ENCODE results near the gene FLYWCH2.

Gene FLYWCH2

DNA sequence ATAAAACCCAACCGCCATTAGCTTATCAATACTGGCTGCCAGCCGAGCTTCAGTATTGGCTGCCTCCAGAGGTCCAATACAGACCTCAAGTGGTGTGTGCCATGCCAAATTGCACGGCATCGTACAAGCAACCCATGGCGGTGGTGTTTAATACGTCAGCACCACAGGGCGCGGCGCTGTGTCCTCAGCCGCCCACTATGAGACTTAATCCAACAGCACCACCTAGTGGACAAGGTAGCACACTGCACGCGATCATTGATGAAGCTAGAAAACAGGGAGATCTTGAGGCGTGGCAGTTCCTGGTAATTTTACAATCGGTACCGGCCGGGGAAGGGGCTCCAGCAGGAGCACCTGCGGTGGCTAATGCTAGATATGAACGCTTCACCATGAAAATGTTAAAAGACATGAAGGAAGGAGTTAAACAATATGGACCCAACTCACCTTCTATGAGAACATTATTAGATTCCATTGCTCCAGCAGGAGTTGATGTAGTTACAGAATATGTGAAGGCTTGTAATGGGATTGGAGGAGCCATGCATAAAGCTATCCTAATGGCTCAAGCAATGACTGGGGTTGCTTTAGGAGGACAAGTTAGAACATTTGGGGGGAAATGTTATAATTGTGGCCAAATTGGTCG, 44.1 kb downstream of the FLYWCH2 start:
- TF ChIP-seq GATA3 (IDR thresholded peaks at IDR 0.05; ENCODE audit: low read depth, low read length) (no peak), GATA2 (IDR thresholded peaks at IDR 0.05; ENCODE audit: low read depth, low read length) (no peak)

DNA sequence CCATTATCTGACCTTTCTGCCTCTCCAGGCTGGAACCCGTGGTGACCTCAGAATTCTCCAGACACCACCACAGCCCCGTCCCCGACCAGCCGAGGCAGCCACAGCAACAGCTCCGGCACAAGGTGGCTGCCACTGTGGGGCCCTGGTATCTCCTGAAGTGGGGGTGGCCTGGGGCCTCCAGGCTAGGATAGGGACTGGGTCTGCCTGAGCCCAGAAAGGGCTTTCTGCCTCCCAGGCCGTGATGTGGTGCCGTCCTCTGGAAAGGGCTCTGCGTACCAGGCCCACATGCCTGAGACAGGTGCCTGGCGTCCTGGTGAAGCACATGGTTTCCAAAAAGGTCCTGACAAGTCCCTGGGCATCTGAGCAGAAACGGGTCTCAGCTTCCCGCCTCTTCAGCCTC, 45.8 kb downstream of the FLYWCH2 start:
- TF ChIP-seq GATA2 (IDR thresholded peaks at IDR 0.05; ENCODE audit: low read depth, low read length) (no peak), GATA3 (IDR thresholded peaks at IDR 0.05; ENCODE audit: low read depth, low read length) (no peak)

DNA sequence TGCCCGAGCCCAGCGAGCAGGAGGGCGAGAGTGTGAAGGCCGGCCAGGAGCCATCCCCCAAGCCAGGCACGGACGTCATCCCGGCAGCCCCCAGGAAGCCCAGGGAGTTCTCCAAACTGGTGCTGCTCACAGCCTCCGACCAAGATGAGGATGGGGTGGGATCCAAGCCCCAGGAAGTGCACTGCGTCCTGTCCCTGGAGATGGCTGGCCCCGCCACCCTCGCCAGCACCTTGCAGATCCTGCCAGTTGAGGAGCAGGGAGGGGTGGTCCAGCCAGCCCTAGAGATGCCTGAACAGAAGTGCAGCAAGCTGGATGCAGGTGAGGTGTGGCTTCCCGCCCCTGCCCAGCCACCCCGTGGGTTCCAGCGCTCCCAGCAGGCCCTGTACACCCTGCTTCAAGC, 46.7 kb downstream of the FLYWCH2 start:
- no peak for TF ChIP-seq GATA3 (IDR thresholded peaks at IDR 0.05; ENCODE audit: low read depth, low read length)
- no peak for TF ChIP-seq GATA2 (IDR thresholded peaks at IDR 0.05; ENCODE audit: low read depth, low read length)

DNA sequence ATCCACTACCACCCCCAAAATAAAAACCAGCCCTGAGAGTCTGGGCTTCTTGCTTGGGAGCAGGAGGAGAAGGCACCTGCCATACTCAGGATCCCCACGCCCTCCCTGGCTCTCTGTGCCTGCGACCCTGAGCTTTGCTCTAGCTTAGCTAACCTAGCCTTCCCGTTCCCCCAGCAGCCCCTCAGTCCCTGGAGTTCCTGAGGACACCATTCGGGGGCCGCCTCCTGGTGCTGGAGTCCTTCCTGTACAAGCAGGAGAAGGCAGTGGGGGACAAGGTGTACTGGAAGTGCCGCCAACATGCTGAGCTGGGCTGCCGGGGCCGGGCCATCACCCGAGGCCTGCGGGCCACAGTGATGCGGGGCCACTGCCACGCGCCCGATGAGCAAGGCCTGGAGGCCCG, 47.2 kb downstream of the FLYWCH2 start:
- no peak for TF ChIP-seq GATA3 (IDR thresholded peaks at IDR 0.05; ENCODE audit: low read depth, low read length)
- TF ChIP-seq GATA2 (IDR thresholded peaks at IDR 0.05; ENCODE audit: low read depth, low read length): no peak

DNA sequence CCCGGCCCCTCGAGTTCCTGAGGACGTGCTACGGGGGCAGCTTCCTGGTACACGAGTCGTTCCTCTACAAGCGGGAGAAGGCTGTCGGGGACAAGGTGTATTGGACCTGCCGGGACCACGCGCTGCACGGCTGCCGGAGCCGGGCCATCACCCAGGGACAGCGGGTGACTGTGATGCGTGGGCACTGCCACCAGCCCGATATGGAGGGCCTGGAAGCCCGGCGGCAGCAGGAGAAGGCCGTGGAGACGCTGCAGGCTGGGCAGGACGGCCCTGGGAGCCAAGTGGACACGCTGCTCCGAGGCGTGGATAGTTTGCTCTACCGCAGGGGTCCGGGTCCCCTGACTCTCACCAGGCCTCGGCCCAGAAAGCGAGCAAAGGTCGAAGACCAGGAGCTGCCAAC, 50.1 kb downstream of the FLYWCH2 start:
- TF ChIP-seq GATA3 (IDR thresholded peaks at IDR 0.05; ENCODE audit: low read depth, low read length) (no peak), GATA2 (IDR thresholded peaks at IDR 0.05; ENCODE audit: low read depth, low read length) (no peak)

DNA sequence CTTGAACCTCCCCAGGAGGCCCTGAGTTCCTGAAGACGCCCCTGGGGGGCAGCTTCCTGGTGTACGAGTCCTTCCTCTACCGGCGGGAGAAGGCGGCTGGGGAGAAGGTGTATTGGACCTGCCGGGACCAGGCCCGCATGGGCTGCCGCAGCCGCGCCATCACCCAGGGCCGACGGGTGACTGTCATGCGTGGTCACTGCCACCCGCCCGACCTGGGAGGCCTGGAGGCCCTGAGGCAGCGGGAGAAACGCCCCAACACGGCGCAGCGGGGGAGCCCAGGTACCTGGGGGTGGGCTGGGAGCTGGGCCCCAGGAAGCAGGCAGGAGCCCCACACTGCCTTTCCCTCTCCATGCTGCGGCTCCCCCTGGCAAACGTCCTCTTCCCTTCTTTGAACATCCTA, 50.7 kb downstream of the FLYWCH2 start:
- TF ChIP-seq GATA3 (IDR thresholded peaks at IDR 0.05; ENCODE audit: low read depth, low read length): no peak
- no peak for TF ChIP-seq GATA2 (IDR thresholded peaks at IDR 0.05; ENCODE audit: low read depth, low read length)

DNA sequence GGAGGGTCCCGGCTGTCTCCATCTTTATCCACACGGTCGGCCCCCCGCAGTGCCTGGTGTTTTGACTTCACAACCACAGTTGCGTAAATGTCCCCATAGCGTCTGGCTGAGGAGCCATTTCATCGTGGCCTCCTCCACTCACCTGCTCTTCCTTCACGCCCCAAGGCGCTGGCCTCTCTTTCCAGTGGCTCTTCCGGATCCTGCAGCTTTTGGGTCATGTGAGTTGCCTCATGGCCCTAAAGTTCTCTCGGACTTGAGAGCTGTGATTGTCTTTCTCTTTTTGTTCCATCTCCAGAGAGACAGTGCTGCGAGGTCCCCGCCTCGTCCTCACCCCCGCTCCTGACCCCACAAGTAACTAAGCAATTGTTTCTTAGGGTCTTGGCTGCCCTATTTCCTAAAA, 51.4 kb downstream of the FLYWCH2 start:
- no peak for TF ChIP-seq GATA2 (IDR thresholded peaks at IDR 0.05; ENCODE audit: low read depth, low read length)
- no peak for TF ChIP-seq GATA3 (IDR thresholded peaks at IDR 0.05; ENCODE audit: low read depth, low read length)

DNA sequence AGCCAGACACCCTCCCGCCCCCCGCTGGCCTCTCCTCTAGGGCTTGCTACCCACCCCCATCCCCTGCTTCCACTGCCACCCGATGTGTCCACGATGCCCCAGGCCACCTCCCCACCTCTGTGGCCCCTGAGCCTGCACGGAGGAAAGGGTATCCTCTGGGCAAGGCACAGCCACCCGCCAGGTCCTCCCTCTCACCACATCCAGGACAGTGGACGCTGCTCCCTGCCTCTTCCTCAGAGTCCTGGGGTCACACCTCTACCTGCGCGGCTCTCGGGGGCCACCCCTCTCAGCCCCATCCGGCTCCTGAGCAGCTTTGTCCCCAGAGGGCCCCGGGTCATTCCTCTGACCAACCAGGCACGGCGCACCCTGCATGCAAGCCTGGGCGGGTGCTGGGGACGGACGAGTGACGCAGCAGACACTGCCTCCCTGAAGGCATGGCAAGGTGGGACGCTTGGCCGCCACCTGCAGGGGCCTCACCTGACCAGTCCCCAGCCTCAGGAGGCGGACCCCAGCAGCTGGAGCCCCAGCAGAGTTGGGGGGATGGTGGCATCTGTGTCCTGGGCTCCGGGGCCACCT, 53.5 kb downstream of the FLYWCH2 start:
- no peak for TF ChIP-seq GATA2 (IDR thresholded peaks at IDR 0.05; ENCODE audit: low read depth, low read length)
- TF ChIP-seq GATA3 (IDR thresholded peaks at IDR 0.05; ENCODE audit: low read depth, low read length): no peak

DNA sequence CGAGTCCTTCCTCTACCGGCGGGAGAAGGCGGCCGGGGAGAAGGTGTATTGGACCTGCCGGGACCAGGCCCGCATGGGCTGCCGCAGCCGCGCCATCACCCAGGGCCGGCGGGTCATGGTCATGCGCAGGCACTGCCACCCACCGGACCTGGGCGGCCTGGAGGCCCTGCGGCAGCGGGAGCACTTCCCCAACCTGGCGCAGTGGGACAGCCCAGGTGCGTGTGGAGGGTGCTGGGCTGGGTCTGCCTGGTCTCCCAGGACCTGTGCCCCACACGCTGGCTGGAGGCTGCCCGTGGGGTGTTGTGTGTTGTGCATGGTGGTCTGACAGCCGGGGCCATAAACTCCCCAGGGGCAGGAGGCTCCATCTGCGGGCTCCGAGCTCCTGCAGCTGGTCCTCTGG, 54.2 kb downstream of the FLYWCH2 start:
- TF ChIP-seq GATA3 (IDR thresholded peaks at IDR 0.05; ENCODE audit: low read depth, low read length) (no peak), GATA2 (IDR thresholded peaks at IDR 0.05; ENCODE audit: low read depth, low read length) (no peak)

DNA sequence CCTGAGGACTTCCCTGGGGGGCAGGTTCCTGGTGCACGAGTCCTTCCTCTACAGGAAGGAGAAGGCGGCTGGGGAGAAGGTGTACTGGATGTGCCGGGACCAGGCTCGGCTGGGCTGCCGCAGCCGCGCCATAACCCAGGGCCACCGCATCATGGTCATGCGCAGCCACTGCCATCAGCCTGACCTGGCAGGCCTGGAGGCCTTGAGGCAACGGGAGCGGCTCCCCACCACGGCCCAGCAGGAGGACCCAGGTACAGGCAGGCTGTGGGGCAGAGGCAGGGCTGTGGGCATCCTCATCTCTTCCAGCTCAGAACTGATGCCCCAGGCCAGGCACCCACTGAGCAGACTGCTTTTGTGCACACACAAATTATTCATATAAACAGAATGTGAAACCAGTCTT, 55.2 kb downstream of the FLYWCH2 start:
- TF ChIP-seq GATA2 (IDR thresholded peaks at IDR 0.05; ENCODE audit: low read depth, low read length): no peak
- TF ChIP-seq GATA3 (IDR thresholded peaks at IDR 0.05; ENCODE audit: low read depth, low read length): no peak

DNA sequence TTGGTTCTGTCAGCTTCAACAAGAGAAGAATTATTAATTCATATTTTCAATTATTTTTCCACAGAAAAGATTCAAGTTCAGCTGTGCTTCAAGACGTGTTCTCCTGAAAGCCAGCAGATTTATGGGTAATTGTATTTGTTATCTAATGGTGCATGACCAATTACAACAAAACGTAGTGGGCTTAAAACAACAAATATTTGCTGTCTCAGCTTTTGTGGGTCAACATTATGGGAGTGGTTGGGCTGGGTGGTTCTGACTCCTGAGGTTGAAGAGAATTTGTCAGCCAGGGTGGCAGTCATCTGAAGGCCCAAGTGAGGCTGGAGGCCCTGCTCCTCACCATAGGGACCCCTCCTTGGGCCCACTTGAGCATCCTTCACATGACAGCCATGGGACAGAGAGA, 57.0 kb downstream of the FLYWCH2 start:
- TF ChIP-seq GATA3 (IDR thresholded peaks at IDR 0.05; ENCODE audit: low read depth, low read length): no peak
- TF ChIP-seq GATA2 (IDR thresholded peaks at IDR 0.05; ENCODE audit: low read depth, low read length): no peak

DNA sequence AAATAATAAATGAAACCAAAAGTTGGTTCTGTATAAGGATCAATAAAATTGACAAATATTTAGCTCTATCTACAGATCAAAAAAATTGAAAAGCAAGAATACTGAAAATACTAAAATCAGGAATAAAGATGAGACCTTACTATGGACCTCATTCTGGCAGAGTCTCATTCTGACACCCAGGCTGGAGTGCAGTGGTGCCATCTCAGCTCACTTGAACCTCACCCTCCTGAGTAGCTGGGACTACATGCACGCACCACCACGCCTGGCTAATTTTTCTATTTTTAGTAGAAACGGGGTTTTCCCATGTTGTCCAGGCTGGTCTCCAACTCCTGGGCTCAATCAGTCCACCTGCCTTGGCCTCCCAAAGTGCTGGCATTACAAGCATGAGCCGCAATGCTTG, 59.0 kb downstream of the FLYWCH2 start:
- TF ChIP-seq GATA2 (IDR thresholded peaks at IDR 0.05; ENCODE audit: low read depth, low read length) (no peak), GATA3 (IDR thresholded peaks at IDR 0.05; ENCODE audit: low read depth, low read length) (no peak)

DNA sequence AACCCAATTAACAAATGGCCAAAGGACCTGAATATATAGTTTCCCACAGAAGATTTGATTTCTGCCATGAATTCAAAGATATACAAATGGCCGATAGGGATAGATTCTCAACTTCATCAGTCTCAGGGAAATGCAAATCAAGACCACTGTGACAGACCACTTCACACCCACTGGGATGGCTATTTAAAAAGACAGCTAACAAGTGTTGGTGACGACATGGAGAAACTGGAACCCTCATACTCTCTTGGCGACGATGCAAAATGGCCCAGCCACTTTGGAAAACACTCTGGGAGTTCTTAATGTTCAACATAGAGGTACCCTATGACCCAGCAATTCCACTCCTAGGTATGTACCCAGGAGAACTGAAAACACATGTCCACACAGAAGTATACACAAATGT, 63.6 kb downstream of the FLYWCH2 start:
- no peak for TF ChIP-seq GATA2 (IDR thresholded peaks at IDR 0.05; ENCODE audit: low read depth, low read length)
- no peak for TF ChIP-seq GATA3 (IDR thresholded peaks at IDR 0.05; ENCODE audit: low read depth, low read length)
